Measurements from ENCODE around the gene COL28A1. TPM values are rescaled to one million over a fixed set of nuclear protein-coding genes. Genes with fewer than 3 reads are reported as not detected.

Gene COL28A1
- total RNA-seq, 1 experiment from 2014 or later = 0.81 TPM

GRCh38 chr7:7349156-7349555, 186.5 kb downstream of the COL28A1 start:
- peaks cover 30% of the 10 kb centered on the region for H3K9me3 Mint-ChIP-seq
- no peak for DNase-seq (ENCODE audit: low spot score)
- ATAC-seq = no peak
- POLR2A ChIA-PET = no interaction called here
- H3K36me3 Mint-ChIP-seq = peaks cover 37% of the 10 kb centered on the region
- 0 out of 2 replicates have a peak overlapping the region, but pooled peaks have one; percentile 31 for H3K27ac Mint-ChIP-seq
- H3K4me3 Mint-ChIP-seq = no peak overlapping the region
- TF ChIP-seq FOXK1 (CRISPR knock-in tag; IDR thresholded peaks at IDR 0.05) (no peak), ZNF317 (CRISPR knock-in tag; IDR thresholded peaks at IDR 0.05; ENCODE audit: borderline replicate concordance, low read depth) (no peak), ZNF396 (CRISPR knock-in tag; IDR thresholded peaks at IDR 0.05; ENCODE audit: borderline replicate concordance) (no peak)
- TF ChIP-seq, protein P1, sequence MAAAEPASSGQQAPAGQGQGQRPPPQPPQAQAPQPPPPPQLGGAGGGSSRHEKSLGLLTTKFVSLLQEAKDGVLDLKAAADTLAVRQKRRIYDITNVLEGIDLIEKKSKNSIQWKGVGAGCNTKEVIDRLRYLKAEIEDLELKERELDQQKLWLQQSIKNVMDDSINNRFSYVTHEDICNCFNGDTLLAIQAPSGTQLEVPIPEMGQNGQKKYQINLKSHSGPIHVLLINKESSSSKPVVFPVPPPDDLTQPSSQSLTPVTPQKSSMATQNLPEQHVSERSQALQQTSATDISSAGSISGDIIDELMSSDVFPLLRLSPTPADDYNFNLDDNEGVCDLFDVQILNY (CRISPR knock-in tag; IDR thresholded peaks at IDR 0.05) = no peak
- H3K4me1 Mint-ChIP-seq = peaks cover 87% of the 10 kb centered on the region
- no peaks in the 10 kb centered on the region for H3K27me3 Mint-ChIP-seq (ENCODE audit: low read depth)
- CTCF ChIA-PET = no interaction called here

DNA sequence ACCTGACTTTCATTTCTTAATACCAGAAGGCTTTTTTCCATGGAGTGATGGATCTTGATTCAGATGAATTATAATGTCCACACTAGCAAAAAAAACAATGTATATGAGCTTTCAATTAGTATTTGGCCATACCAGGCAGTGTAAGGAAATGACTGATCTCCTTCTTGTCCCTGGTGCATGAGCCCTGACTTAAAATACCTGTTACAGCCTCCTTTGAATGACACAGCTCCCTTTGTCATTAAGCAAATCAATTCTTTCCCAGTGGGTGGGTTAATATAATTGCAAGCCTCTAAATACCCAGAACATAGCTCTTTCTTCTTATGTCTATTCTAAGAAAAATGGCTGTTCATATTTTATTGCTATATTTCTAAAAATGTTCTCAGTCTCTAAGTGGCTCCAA, 188.6 kb downstream of the COL28A1 start:
- ATAC-seq (peak; percentile 70), DNase-seq (ENCODE audit: low spot score) (no peak)
- TF ChIP-seq E2F4 (CRISPR knock-in tag; IDR thresholded peaks at IDR 0.05; ENCODE audit: borderline replicate concordance, low read depth) = no peak
- TF ChIP-seq ZNF423 (CRISPR knock-in tag; IDR thresholded peaks at IDR 0.05) = no peak
- TF ChIP-seq, protein P2, sequence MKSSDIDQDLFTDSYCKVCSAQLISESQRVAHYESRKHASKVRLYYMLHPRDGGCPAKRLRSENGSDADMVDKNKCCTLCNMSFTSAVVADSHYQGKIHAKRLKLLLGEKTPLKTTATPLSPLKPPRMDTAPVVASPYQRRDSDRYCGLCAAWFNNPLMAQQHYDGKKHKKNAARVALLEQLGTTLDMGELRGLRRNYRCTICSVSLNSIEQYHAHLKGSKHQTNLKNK (CRISPR knock-in tag; IDR thresholded peaks at IDR 0.05) = no peak
- TF ChIP-seq, protein P3, sequence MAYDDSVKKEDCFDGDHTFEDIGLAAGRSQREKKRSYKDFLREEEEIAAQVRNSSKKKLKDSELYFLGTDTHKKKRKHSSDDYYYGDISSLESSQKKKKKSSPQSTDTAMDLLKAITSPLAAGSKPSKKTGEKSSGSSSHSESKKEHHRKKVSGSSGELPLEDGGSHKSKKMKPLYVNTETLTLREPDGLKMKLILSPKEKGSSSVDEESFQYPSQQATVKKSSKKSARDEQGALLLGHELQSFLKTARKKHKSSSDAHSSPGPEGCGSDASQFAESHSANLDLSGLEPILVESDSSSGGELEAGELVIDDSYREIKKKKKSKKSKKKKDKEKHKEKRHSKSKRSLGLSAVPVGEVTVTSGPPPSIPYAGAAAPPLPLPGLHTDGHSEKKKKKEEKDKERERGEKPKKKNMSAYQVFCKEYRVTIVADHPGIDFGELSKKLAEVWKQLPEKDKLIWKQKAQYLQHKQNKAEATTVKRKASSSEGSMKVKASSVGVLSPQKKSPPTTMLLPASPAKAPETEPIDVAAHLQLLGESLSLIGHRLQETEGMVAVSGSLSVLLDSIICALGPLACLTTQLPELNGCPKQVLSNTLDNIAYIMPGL (CRISPR knock-in tag; IDR thresholded peaks at IDR 0.05) = no peak
- TF ChIP-seq MYBL2 (CRISPR knock-in tag; IDR thresholded peaks at IDR 0.05) = no peak
- TF ChIP-seq ZNF121 (CRISPR knock-in tag; IDR thresholded peaks at IDR 0.05) = no peak
- TF ChIP-seq FOXJ3 (CRISPR knock-in tag; IDR thresholded peaks at IDR 0.05; ENCODE audit: borderline replicate concordance) = no peak
- TF ChIP-seq ZNF671 (CRISPR knock-in tag; IDR thresholded peaks at IDR 0.05) = no peak
- no peak for TF ChIP-seq PREB (CRISPR knock-in tag; IDR thresholded peaks at IDR 0.05; ENCODE audit: borderline replicate concordance)
- no peak for TF ChIP-seq PRDM15 (CRISPR knock-in tag; IDR thresholded peaks at IDR 0.05)
- TF ChIP-seq ZNF232 (CRISPR knock-in tag; IDR thresholded peaks at IDR 0.05) = no peak
- TF ChIP-seq SMAD4 (CRISPR knock-in tag; IDR thresholded peaks at IDR 0.05) = no peak
- no peak for TF ChIP-seq ATF3 (CRISPR knock-in tag; conservative IDR thresholded peaks at IDR 0.05)
- TF ChIP-seq ZNF512 (CRISPR knock-in tag; IDR thresholded peaks at IDR 0.05; ENCODE audit: borderline replicate concordance) = no peak
- TF ChIP-seq SMAD3 (CRISPR knock-in tag; IDR thresholded peaks at IDR 0.05; ENCODE audit: borderline replicate concordance) = no peak
- TF ChIP-seq HMGA2 (CRISPR knock-in tag; IDR thresholded peaks at IDR 0.05) = no peak
- TF ChIP-seq TEAD1 (CRISPR knock-in tag; IDR thresholded peaks at IDR 0.05) = no peak
- no peak for TF ChIP-seq ATF1 (CRISPR knock-in tag; IDR thresholded peaks at IDR 0.05)
- no peak for TF ChIP-seq CREM (CRISPR knock-in tag; IDR thresholded peaks at IDR 0.05)
- no peak for TF ChIP-seq KAT7 (CRISPR knock-in tag; IDR thresholded peaks at IDR 0.05; ENCODE audit: borderline replicate concordance)
- Mint-ChIP-seq H3K27ac (peak overlapping the region; percentile 79), H3K27me3 (ENCODE audit: low read depth) (no peaks in the 10 kb centered on the region), H3K4me1 (peaks cover 66% of the 10 kb centered on the region), H3K9me3 (peaks cover 26% of the 10 kb centered on the region), H3K4me3 (no peak overlapping the region), H3K36me3 (peaks cover 34% of the 10 kb centered on the region)
- ChIA-PET CTCF (interaction anchor here (0.8 to 1.0 kb wide), 2 partner anchors 110 to 248 kb away, joined by 3 read pairs; no protein-coding TSS in a partner anchor), POLR2A (no interaction called here)
